DOHH2 (cell line): Measurements from ENCODE around the gene NCOR2.

ENCODE experiments used
- H3F3A ChIP-seq: fragments of 200-600 bp; sonication (generic), shearing (Covaris generic); 2 replicates; pipeline ENCODE4 v1.6.0; 2016; ENCODE audit warnings: antibody characterized with exemption, mild to moderate bottlenecking; ENCODE audit not compliant: control insufficient read depth, insufficient read depth
- H3K27ac ChIP-seq: fragments of 200-600 bp; sonication (generic); 2 replicates; pipeline ENCODE4 v1.5.1; 2014; ENCODE audit warnings: low read depth, mild to moderate bottlenecking, low read length, moderate library complexity
- H3K27me3 ChIP-seq: fragments of 200-600 bp; sonication (generic); 2 replicates; pipeline ENCODE4 v1.6.1; 2014; ENCODE audit warnings: mild to moderate bottlenecking, low read length, mixed read lengths; ENCODE audit not compliant: control insufficient read depth
- H3K36me3 ChIP-seq: fragments of 200-600 bp; sonication (generic); 2 replicates; pipeline ENCODE4 v1.6.1; 2014; ENCODE audit warnings: mild to moderate bottlenecking, low read length, moderate library complexity, mixed read lengths; ENCODE audit not compliant: control insufficient read depth
- H3K4me1 ChIP-seq: fragments of 200-600 bp; sonication (generic); 2 replicates; pipeline ENCODE4 v1.6.1; 2014; ENCODE audit warnings: mild to moderate bottlenecking, low read length, mixed read lengths; ENCODE audit not compliant: control insufficient read depth
- H3K4me2 ChIP-seq: fragments of 200-600 bp; sonication (generic); 2 replicates; pipeline ENCODE4 v1.6.0; 2014; ENCODE audit warnings: mild to moderate bottlenecking, low read length, moderate library complexity
- H3K4me3 ChIP-seq: fragments of 200-600 bp; sonication (generic); 2 replicates; pipeline ENCODE4 v1.5.1; 2014; ENCODE audit warnings: mild to moderate bottlenecking, low read length, mixed read lengths
- H3K79me2 ChIP-seq: fragments of 200-600 bp; sonication (generic); 2 replicates; pipeline ENCODE4 v1.6.1; 2014; ENCODE audit warnings: mild to moderate bottlenecking, low read length, mixed read lengths; ENCODE audit not compliant: control insufficient read depth
- H3K9me2 ChIP-seq: fragments of 200-600 bp; sonication (generic); replicated peaks from 2 replicates; pipeline ENCODE4 v1.6.1; 2014; ENCODE audit warnings: mild to moderate bottlenecking, low read length, mixed read lengths; ENCODE audit not compliant: control insufficient read depth
- H3K9me3 ChIP-seq: fragments of 200-600 bp; sonication (generic); 2 replicates; pipeline ENCODE4 v1.6.1; 2014; ENCODE audit warnings: antibody characterized with exemption, low read length, mixed read lengths; ENCODE audit not compliant: control insufficient read depth, insufficient read depth
- H4K20me1 ChIP-seq: fragments of 200-600 bp; sonication (generic); 2 replicates; pipeline ENCODE4 v1.6.0; 2014; ENCODE audit warnings: low read depth, mild to moderate bottlenecking, antibody characterized with exemption, low read length, moderate library complexity; ENCODE audit not compliant: control insufficient read depth, insufficient read depth
- CTCF ChIP-seq: fragments of 200-600 bp; sonication (generic); IDR thresholded peaks from one replicate; pipeline ENCODE4 v1.5.1; 2014; ENCODE audit warnings: antibody characterized with exemption, mild to moderate bottlenecking, low read depth, low read length; ENCODE audit not compliant: poor library complexity, severe bottlenecking
- EZH2phosphoT487 ChIP-seq: fragments of 200-600 bp; sonication (generic); IDR thresholded peaks from 2 replicates; pipeline ENCODE4 v1.6.1; 2017; ENCODE audit warnings: borderline replicate concordance, mild to moderate bottlenecking, antibody characterized with exemption, low read length, moderate library complexity, mixed read lengths

Gene NCOR2

DNA sequence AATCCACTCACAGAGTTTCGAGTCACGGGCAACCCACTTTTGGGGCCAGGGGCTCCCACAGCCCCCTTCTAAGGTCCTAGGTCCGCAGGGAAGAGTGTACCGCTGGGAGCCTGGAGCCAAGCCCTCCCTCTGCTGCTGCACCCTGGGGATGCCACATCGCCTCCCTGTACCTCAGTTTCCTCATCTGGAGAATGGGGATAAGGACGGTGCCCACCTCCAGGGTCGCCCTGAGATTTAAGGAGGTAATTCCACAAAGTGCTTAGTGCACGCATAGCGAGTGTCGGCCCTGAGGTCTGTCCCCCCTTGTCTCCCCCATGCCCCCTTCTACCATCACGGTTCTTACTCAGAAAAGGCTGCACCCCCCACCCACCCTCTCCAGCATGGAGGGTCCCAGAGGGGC, 35.5 kb downstream of the NCOR2 start:
- no peaks in the 10 kb centered on the region for H3K27me3 ChIP-seq
- no peaks in the 10 kb centered on the region; the same call in 1 of the 2 replicates for H3K36me3 ChIP-seq
- H3K4me2 ChIP-seq = no peak overlapping the region
- no peaks in the 10 kb centered on the region for H3K9me3 ChIP-seq
- H3K4me3 ChIP-seq = no peak overlapping the region
- no peak for TF ChIP-seq CTCF
- TF ChIP-seq EZH2phosphoT487 = no peak
- no peak overlapping the region for H3K27ac ChIP-seq
- H4K20me1 ChIP-seq = peaks cover 7% of the 10 kb centered on the region; the same call in 1 of the 2 replicates
- H3K4me1 ChIP-seq = no peaks in the 10 kb centered on the region
- peaks cover 58% of the 10 kb centered on the region for H3K79me2 ChIP-seq
- H3F3A ChIP-seq = no peaks in the 10 kb centered on the region
- no peaks in the 10 kb centered on the region for H3K9me2 ChIP-seq

DNA sequence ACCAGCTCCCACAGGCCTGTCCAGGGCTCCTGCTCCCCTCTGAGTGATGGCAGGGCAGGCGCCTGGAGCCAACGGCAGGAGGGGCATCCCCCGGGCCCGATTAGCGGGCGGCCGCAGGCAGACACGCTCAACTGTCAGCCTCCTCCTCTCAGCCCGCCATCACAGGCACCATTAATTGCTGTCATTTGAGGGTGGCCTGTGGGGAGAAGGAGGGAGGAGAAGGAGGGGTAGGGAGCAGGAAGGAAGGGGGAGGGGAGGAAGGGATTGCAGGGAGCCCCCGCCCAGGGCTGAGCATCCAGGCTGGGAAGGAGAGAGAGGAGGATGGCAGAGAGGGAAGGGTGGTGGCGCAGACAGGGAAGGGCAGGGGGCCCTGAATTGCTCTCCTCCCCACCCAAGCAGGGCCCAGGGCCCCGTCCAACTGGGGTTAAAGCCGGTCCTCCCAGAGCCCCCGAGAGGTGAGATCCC, 36.1 kb downstream of the NCOR2 start:
- Histone ChIP-seq H3K4me2 (no peak overlapping the region), H3F3A (no peaks in the 10 kb centered on the region)
- TF ChIP-seq CTCF = no peak
- no peak for TF ChIP-seq EZH2phosphoT487

GRCh38 chr12:124530637-124531263, 36.7 kb downstream of the NCOR2 start:
- Histone ChIP-seq H3K9me2 (no peaks in the 10 kb centered on the region), H3K4me3 (no peak overlapping the region), H3F3A (no peaks in the 10 kb centered on the region), H4K20me1 (peaks cover 9% of the 10 kb centered on the region; the same call in 1 of the 2 replicates), H3K4me2 (no peak overlapping the region), H3K36me3 (no peaks in the 10 kb centered on the region; the same call in 1 of the 2 replicates), H3K79me2 (peaks cover 53% of the 10 kb centered on the region), H3K27me3 (no peaks in the 10 kb centered on the region), H3K4me1 (no peaks in the 10 kb centered on the region), H3K9me3 (no peaks in the 10 kb centered on the region), H3K27ac (no peak overlapping the region)
- TF ChIP-seq EZH2phosphoT487 (no peak), CTCF (no peak)

More for the DNA sequence above, 36.1 kb downstream of the NCOR2 start:
- H3K4me1 ChIP-seq = no peaks in the 10 kb centered on the region
- peaks cover 56% of the 10 kb centered on the region for H3K79me2 ChIP-seq
- no peak overlapping the region for H3K27ac ChIP-seq
- H3K4me3 ChIP-seq = no peak overlapping the region
- H3K9me2 ChIP-seq = no peaks in the 10 kb centered on the region
- H3K27me3 ChIP-seq = no peaks in the 10 kb centered on the region
- H4K20me1 ChIP-seq = peaks cover 11% of the 10 kb centered on the region; the same call in 1 of the 2 replicates
- H3K9me3 ChIP-seq = no peaks in the 10 kb centered on the region
- no peaks in the 10 kb centered on the region; the same call in 1 of the 2 replicates for H3K36me3 ChIP-seq
